ENCODE measurements around the gene KCNMA1.
A peak's percentile ranks its signal among the peaks of the same experiment; 100 is the strongest.
"Not testable (repeated sequence)": the region's sequence is repeated elsewhere in the genome, so short reads cannot be mapped to it uniquely, and the experiment has no call there.

The KCNMA1 gene

DNA sequence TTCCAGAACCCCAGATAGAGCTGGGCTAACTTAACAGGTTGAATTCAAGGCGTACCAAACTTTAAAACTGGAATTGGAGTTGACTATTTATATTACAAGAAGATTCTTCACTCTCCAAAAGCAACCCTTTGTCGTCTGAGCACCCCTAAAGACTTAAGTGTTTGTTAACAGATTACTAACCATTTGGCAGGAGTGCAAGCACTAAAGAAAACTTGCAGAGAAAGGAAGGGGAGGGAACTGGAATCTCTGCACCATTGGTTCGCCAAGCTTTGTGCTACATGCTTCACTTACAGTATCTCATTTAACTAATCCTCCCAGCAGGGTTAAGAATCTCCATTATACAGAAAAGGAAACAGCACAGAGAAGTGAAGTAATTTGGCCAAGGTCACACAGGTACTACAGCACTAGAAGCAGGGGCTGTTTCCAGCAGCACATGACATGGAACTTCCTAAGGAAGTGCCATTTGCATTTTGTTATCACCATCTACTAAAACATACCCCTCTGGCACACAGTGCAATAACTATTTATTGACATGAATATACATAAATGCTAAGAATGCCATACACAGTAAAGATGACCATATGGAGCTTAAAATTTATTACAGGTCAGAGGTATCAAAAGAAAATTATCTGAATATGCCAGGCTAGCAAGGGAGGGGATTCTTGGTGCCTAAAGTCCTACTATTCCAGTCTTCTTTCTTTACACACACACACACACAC is 201.2 kb downstream of the KCNMA1 start:
- no peak for DNase-seq

DNA sequence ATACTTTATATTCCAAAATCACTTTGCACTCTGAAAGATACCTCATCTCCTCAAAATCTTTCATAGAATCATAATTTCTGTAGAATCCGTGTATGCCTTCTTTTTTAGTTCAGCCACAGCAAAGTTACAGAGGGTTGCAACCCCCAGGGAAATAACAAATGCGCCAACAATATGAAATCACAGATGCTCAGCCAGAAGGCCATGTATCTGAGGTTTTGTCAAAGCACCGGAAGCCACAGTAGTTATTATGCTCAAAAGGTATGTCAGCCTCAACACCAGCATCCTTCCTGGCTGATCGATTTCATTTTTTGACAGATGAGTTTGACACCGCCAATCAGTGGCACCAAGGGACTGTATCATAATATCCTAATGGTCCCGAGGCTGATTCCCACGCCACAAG is 204.1 kb downstream of the KCNMA1 start:
- no peak for DNase-seq

DNA sequence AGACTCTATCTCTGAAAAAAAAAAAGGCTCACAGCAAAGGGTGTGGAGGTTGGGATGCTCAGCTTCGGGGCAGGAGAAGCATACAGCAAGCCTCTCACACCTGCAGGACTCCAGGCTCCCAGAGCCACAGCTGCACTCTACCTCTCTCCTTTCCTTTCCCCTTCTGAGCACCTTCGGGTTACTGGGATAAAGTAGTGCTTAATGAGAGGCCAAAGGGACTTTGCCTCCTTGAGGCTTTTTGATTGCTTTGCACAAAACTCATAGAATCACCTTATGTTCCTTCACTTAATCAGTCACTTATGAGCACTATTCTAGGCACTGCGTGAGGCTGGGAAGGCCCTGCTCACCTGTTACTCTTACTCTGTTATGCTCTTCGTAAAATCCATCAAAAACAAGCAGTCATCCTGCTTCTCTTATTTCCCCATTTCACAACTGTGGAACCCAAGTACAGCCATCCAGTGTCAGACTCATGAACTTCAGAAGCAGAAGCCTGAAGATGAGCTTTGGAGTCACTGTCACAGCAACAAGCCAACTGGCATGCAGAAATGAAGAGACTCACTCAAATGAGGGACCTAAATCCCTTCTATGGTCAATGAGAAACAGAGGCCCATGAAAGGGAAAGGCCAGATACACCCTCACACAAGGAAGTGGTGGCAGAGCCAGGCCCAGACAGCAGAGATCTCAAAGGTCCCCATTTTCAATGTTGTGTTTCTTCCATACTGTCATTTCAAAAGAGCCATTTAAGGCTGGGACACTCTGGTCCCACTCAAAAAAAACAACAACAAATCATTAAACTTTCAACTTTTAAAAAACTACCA is 205.4 kb downstream of the KCNMA1 start:
- DNase-seq: no peak

DNA sequence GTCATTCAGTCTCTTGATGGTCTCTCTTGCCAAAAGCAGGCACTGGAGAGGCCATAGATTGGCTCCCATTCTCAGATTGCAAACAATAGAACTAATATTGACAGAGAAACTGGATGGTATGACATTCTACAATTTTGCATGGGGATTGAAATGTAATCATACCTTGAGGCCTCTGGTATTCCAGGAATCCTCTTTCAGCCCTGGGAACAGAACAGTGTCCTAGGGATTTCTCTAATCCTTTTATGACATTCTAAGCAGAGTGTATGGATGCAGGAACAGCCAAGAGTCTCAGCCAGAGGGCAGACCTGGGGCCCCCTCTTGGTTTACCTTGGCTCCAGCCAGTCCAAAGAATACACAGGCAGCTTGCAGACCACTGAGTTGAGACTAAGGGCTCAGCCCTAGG is 206.4 kb downstream of the KCNMA1 start:
- DNase-seq: peak; percentile 89

DNA sequence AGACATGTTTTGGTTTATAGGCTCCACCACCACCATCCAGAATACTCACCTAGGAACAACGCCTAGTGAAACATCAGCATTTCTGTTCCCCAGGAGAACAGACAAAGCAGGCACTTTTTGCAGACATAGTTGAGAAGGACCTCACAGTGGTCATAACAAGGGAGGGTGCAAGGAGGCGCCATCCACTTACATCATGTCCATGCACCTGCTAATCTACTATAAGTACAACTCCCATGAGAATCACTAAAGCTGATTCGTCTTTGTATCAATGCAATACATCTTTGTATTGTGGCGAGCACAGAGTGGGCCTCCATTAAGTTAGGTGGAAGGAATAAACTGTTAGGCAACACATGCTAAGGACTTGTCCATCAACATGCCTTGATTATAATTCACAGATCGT is 207.1 kb downstream of the KCNMA1 start:
- peak; percentile 58 for DNase-seq

DNA sequence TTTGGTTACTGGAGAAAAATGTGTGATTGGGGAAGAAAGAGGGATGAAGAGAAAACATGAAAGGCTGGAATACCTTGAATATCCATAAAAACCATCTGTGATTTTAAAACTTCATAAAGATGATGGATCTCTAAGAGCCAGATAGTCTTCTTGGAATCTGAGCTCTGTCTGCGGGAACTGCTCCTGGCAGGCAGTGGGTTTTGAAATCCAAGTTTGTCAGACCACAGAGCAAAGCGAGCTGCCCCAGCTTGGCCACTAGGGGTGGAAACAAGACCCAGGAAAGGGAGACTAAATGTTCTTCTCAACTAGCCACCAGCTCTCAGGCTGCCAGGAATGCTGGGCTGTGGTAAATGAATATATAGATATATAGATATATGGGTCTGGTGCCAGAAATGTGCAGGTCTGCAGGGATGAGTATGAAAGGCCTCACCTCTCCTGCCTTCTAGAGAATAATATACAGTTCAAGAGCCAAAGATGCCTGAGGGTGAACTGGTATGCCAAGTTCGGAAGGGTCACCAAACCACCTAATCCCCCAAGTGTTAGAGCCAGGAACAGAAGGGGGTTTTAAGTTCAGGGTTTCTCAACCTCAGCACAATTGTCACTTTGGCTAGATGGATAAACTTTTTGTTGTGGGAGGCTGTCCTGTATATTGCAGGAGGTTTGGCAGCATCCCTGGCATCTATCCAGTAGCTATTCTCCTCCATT is 208.8 kb downstream of the KCNMA1 start:
- DNase-seq: peak; percentile 51

DNA sequence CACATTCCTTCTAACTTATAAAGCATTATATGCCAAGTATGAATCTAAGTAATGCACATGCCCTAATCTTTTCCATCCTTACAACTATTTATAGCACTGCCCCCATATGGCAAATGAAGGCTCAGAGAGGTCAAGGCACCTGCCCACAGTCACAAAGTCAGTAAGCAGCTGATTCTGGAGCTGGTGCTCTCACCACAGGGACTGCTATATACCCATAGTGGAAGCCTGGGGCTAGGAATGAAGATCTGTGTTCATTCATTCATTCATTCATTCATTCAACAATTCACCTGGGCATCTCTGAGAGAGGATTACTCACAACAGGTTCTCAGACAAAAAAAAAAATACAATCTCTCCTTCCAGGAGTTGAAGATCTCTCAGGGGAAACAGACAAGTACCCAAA is 213.4 kb downstream of the KCNMA1 start:
- DNase-seq: no peak

DNA sequence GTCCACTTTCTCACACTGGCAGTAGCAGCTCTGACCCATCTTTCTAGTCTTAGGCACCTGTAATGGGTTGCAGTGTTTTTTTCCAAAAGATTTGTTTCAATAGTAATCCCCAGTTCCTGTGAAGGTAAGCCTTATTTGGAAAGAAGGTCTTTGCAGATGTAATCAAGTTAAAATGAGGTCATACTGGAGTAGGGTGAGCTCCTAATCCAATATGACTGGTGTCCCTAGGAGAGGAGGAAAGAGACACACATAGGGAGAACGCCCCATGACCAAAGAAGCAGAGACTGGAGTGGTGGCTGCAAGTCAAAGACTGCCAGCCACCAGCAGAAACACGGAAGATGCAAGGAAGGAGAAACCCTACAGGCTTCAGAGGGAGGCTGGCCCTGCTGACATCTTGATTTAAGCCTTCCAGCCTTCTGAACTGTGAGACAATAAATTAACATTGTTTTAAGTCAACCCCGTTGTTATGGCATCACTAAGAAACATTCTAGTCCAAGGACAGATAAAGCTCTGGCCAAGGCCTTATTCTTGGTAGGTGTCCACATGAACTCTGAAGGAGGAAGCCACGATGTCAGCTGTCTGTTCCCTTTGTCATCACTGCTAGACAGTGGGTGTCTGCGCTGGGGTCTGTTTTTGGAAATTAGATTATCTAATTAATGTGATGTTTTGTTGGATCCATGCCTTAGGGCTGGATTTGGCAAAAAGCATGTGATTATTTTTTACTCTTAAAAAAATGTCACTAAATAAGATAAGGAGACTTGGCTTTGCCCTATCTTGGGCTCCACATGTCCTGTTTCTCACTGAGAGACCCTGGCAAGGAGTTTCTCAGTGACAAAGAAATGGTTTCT is 214.9 kb downstream of the KCNMA1 start:
- DNase-seq: peak; percentile 52

DNA sequence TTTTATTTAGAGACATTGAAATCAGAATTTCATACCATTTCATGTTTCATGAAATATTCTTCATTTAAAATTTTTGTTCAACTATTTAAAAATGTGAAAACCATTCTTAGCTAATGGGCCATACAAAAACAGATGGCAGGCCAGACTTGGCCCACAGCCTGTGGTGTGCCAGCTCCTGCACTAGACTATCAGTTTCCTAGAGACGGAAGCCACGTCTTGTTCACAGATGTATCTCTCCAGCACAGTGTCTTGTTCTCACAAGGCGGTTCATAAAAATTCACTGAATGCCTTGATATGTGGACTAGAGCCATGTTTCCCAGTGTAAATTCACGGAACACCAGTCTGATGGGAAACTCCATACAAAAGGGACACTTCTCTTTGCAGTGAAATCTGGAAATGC is 216.0 kb downstream of the KCNMA1 start:
- DNase-seq: no peak

DNA sequence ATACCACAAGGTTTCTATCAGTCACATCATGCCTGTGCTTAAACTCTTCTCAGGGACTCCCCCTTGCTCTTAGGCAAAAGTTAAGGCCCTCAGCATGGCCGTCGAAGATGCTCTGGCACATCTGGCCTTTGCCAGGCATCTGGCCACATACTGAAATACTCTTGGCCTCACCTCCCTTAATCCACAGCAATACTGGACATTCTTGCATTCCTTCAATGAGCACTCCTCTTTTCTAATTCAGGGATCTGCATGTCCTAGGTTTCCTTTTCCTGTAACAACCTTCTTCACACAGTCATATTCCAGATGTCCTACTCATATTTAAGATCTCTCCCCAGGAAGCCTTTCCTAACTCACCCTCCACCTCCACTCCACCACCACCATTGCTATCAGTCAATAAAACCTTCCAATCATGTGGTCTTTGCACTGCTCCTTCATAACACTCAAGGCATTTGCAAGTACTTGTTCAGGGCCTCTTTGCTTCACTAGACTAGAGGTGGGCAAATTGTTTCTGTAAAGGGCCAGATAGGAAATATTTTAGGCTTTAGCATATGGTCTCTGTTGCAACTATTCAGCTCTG is 216.6 kb downstream of the KCNMA1 start:
- DNase-seq: no peak

DNA sequence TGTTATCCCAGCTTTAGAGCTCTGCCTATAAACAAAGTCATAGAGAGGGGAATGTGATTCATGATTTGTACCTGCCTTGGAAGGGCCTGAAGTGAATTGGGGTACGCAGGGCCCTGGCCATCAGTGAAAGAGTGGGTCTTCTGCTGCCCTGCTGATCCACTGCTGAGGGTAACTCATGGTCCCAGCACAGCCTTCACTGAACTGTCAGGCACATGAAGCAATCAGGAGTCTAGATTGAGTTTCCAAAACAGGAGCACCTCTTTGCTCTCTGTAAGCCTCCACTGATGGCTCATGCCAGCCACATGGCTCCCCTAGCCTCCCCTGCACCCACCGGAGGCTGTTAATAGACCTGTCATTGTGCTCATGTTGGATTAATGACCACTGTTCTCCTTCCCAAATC is 217.6 kb downstream of the KCNMA1 start:
- DNase-seq: no peak

DNA sequence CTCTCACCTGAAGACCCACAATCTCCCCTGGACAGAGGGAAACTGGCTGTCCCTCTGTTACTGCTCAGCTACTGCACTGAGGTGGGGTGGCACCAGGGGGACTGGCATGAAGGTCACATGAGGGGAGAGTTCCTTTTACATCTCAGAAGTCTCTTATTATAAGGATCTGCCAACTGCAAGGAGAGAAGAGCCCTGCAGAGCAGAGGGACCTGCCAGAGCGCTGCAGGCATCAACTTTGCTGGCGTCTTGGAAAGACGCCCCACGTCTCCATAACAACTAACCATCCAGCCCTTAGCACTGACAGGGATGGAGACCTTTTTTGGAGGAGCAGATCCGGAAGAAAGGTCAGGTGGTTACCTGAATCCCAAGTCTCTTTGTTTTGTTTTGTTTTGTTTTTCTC is 218.6 kb downstream of the KCNMA1 start:
- DNase-seq: no peak

DNA sequence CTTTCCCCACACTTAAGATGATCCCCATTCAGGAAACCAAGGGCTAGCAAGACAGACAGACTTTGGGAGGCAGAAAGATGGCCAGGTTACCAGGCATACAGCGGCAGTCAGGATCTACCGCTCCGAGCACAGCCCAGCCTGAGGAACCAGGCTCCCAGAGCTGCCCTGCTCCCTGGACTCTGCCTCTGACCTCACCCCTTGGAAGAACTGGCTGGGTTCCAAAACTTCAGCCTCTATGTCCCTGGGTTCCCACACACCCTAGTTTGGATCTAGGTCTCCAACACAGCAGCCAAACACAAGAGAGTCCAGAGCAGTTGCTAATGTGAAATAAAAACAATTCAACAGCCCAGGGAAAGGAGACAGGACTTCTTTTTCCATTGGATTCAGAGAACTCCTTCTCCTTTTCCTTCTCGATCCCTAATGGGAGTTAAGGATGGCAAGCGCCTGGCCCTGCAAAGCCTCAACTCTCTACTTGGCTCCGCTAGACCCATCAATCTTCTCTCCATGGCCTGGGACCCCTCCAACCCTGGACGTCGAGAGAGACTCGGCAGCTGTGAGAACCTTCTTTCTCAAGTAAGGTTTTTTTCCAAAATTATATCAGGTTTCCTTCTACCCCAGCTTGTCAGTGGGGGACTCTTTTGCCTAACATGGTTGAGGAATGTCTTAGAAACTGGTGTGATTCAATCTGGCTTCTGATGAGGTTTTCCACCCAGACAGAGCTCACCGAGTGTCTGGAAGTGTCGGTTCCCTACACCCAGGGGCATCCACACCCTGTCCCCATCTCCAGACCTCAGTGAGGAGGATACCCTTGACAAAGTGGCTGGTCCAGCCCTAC is 219.6 kb downstream of the KCNMA1 start:
- no peak for DNase-seq

DNA sequence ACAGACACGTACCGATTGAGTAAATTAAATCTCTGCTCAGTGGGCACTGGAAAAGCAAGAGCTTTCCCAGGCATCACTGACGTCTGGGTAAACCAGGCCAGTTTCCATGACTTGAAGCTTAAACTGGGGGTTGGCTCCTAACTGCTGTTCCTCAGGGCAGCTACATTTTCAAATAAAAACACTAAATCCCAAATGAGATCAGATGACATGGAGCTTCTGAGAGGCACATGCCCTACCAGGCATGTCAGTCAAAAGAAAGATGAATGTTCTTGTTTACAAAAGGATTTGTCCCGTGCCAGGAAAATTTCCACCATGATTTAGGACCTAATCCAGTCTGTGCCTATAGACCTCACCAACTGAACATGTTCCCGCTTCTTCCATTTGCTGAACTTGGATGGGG is 220.2 kb downstream of the KCNMA1 start:
- DNase-seq: peak; percentile 61

DNA sequence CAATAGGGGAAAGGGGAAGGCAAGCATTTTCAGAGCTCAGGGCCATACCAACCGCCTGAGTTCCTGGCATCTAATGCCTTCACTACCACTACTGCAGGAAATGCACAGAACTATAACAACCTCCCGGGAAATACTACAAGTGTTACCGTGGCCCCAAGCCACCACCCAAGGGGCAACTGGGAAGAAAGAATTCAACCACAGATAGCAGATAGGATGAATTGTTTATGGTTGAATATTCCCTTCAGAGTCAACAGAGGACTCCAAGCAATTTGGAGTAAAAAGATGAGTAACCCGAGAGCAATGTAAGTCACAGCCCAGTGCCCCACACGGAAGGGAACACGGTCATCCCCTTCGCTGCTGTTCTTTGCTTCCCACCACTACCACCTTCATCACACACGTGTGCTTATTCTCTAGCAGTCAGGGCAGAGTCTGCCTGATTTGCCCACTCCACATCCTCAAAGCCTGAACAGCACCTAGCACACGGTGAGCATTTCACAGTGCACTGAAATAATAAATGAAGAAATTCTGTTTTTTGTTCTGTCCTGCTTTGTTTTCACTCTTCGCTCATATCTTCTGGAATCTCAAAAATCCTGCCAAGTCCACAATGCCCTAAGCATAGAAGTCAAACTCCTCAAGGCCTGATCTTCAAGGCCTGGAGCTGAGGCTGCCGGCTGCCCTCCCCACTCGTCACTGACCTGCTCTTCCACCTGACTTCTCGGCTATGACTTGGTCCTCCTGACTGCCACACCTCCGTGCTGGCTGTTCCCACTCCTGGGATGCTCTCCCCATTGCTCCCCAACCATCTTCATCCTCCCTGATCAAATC is 221.1 kb downstream of the KCNMA1 start:
- DNase-seq: no peak

DNA sequence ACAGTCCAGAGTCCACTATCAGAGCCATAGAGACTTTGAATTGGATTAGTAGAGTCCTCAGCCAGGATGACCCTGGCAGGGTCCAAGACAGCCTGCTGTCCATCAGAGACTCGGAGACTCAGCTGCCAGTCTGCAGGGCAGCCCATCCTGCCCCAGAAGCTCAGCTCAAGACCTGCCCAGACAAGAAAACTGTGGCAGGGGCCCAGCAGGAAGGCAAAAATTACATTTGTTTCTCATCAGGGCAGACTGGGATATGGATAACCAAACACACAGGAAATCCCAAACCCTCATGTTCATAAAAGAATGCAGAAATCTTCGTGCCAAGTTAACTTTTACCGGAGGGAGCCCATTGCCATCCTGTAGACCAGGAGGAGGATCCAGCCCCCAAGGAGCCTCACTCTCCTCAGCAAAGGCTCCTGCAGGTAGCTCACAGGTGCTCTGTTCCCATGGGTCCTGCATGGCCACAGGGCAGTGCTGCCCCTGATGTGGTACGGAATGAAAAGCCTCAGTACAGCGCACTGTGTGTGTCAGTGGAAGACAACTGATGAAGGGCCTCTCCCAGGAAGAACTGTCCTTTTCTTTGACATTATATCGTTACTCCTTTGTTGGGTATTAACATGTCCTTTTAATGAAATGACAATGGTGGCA is 222.2 kb downstream of the KCNMA1 start:
- no peak for DNase-seq

DNA sequence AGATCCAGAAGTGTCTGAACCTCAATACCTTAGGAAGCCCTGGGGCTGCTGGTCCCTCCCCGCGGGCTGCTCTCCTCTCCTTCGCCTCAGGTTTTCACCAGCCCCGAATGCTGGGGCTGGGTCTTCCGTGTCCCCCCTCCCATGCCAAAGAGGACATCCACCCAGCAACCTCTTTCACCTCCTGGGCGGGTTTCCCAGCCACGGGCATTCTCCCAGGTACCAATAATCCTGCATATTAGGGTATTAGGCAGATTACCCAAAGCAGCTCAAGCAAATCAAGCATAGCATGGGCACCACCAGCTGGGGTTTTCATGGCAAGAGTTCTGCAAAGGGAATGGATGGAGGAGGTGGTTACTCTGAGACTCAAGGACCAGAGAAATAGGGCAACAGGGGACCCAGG is 224.4 kb downstream of the KCNMA1 start:
- peak; percentile 85 for DNase-seq

DNA sequence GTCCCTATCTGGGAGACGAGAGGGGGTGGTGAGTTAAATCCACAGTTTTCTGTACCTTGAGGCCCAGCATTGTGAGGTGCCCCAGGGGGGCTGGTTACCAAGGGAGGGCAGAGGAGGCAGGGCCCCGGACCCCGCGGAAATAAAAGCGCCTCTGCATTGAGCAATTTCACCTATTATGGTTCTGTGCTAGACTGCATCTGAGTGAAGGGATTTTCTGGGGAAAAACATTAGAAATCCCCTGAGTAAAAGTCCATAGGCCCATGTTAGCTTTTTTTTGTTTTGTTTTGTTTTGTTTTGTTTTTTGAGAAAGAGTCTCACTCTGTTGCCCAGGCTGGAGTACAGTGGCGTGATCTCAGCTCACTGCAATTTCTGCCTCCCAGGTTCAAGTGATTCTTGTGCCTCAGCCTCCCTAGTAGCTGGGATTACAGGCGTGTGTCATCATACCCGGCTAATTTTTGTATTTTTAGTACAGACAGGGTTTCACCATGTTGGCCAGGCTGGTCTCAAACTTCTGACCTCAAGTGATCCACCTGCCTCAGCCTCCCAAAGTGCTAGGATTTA is 225.0 kb downstream of the KCNMA1 start:
- DNase-seq: not testable (repeated sequence)

DNA sequence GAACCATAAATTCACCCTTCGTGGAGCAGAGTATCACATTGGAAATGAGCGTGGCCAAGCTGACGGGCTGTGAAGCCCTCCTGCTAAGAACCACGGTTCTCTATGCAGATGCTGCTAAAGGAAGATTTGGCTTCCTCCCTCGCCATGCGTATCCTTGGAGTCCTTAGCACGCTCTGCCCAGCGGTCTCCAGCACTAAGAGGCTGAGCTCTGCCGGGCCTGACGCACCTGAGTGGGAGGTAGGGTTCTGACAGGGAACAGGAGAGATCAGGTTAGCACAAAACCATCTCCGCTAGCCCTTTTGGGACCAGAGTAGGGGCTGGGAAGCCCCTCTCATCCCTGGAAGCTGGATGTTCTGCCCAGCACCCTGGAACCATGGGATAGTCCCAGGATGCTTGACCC is 225.8 kb downstream of the KCNMA1 start:
- no peak for DNase-seq

DNA sequence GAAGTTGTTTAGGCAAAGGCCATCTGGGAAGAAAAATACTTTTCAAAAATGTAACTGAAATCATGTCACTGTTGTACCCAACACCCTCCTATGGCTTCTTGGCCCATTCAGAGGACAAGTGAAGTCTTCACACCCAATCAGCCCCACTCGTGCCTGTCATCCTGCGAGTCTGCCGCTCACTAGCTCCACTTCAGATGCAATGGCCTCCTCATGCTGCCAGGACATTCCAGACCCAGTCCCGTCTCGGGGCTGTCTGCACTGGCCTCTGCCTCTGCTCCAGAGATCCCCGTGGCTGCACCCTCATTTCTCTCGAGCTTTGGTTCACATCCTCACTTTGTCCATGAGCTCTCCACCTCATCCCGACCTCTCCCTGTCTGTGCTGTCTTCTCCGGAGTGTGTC is 227.1 kb downstream of the KCNMA1 start:
- no peak for DNase-seq
